ENCODE measurements around the gene CEP120.
A peak's percentile ranks its signal among the peaks of the same experiment; 100 is the strongest.
"Not testable (repeated sequence)": the region's sequence is repeated elsewhere in the genome, so short reads cannot be mapped to it uniquely, and the experiment has no call there.

The CEP120 gene

GRCh38 chr5:123422433-123423277 lies 548 bp downstream of the CEP120 start:
- peak overlapping the region; percentile 69 for H3K4me3 ChIP-seq (ENCODE audit: low read depth, low read length)
- DNase-seq (ENCODE audit: low read depth) = no peak
- TF ChIP-seq, protein P1, sequence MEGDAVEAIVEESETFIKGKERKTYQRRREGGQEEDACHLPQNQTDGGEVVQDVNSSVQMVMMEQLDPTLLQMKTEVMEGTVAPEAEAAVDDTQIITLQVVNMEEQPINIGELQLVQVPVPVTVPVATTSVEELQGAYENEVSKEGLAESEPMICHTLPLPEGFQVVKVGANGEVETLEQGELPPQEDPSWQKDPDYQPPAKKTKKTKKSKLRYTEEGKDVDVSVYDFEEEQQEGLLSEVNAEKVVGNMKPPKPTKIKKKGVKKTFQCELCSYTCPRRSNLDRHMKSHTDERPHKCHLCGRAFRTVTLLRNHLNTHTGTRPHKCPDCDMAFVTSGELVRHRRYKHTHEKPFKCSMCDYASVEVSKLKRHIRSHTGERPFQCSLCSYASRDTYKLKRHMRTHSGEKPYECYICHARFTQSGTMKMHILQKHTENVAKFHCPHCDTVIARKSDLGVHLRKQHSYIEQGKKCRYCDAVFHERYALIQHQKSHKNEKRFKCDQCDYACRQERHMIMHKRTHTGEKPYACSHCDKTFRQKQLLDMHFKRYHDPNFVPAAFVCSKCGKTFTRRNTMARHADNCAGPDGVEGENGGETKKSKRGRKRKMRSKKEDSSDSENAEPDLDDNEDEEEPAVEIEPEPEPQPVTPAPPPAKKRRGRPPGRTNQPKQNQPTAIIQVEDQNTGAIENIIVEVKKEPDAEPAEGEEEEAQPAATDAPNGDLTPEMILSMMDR (IDR thresholded peaks at IDR 0.05; ENCODE audit: low read depth, low read length, missing control alignments) = no peak
- in situ Hi-C loops (cut with HindIII; ENCODE audit: low sequenced_read_pairs) = no loop called here

DNA sequence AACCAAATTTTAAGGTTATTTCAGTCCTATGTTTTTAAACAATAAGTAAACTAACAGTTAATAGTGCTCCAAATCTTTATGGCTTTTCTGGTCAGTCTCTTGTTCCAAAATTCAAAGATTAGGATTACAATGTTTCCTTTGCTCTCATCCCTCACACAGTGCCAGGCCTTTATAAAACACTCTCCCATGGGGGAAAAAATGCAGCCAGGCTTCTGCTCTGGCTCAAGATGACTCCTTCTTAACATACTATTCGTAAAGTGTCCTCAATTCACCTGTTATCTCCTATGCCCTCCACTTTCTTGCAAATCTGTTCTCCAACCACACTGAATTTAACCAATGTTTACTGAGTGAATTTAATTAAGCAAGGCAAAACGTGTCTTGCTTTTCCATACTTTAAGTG lies 1.4 kb downstream of the CEP120 start:
- no peak for DNase-seq (ENCODE audit: low read depth)
- in situ Hi-C loops (cut with HindIII; ENCODE audit: low sequenced_read_pairs) = no loop called here
- TF ChIP-seq, protein P1 (IDR thresholded peaks at IDR 0.05; ENCODE audit: low read depth, low read length, missing control alignments) = no peak

GRCh38 chr5:123414974-123415373 lies 8.2 kb downstream of the CEP120 start:
- DNase-seq (ENCODE audit: low read depth) = no peak
- TF ChIP-seq, protein P1 (IDR thresholded peaks at IDR 0.05; ENCODE audit: low read depth, low read length, missing control alignments) = no peak
- H3K4me3 ChIP-seq (ENCODE audit: low read depth, low read length) = no peak overlapping the region
- in situ Hi-C loops (cut with HindIII; ENCODE audit: low sequenced_read_pairs) = no loop called here

More for the DNA sequence above, 1.4 kb downstream of the CEP120 start:
- peak overlapping the region; percentile 69 for H3K4me3 ChIP-seq (ENCODE audit: low read depth, low read length)

- H3K4me3 ChIP-seq (ENCODE audit: low read depth, low read length) = no peak overlapping the region
- in situ Hi-C loops (cut with HindIII; ENCODE audit: low sequenced_read_pairs) = no loop called here
- TF ChIP-seq, protein P1 (IDR thresholded peaks at IDR 0.05; ENCODE audit: low read depth, low read length, missing control alignments) = no peak
- no peak for DNase-seq (ENCODE audit: low read depth)
Observed at GRCh38 chr5:123412206-123412605, 11.0 kb downstream of the CEP120 start.

DNA sequence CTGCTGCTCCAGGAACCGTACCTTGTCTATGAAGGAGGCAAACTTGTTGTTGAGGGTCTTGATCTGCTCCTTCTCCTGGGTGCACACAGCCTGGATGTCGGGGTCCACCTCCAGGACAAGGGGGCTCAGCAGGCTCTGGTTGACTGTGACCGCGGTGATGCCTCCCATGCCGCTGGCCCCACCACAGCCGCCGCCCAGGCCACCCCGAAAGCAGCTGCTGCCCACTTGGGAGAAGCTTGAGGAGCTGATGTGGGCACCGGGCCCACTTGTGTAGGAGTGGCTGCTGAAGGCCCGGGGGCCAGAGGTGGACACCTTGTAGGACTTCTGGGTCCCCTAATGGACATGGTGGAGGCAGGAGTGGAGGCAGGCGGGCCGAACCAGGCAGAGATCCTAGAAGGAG lies 21.2 kb downstream of the CEP120 start:
- DNase-seq (ENCODE audit: low read depth); H3K4me3 ChIP-seq (ENCODE audit: low read depth, low read length); in situ Hi-C loops (cut with HindIII; ENCODE audit: low sequenced_read_pairs): not testable (repeated sequence)

- no peak for DNase-seq (ENCODE audit: low read depth)
- TF ChIP-seq, protein P1 (IDR thresholded peaks at IDR 0.05; ENCODE audit: low read depth, low read length, missing control alignments) = no peak
- H3K4me3 ChIP-seq (ENCODE audit: low read depth, low read length) = no peak overlapping the region
- in situ Hi-C loops (cut with HindIII; ENCODE audit: low sequenced_read_pairs) = no loop called here
Observed at GRCh38 chr5:123401320-123401719, 21.9 kb downstream of the CEP120 start.

- in situ Hi-C loops (cut with HindIII; ENCODE audit: low sequenced_read_pairs); H3K4me3 ChIP-seq (ENCODE audit: low read depth, low read length); DNase-seq (ENCODE audit: low read depth): not testable (repeated sequence)
Observed at GRCh38 chr5:123400870-123401291, 22.3 kb downstream of the CEP120 start.

Measured in astrocyte of the cerebellum (primary cell).